Skeletal muscle satellite cell (primary cell): Measurements from ENCODE around the gene SLC52A3.
"Not testable (repeated sequence)": the region's sequence is repeated elsewhere in the genome, so short reads cannot be mapped to it uniquely, and the experiment has no call there.

Experiments used
- H3K27me3 ChIP-seq: 2 replicates; pipeline ENCODE4 v1.7.0; 2013; ENCODE audit warnings: low read length; ENCODE audit not compliant: control insufficient read depth, insufficient read depth
- H3K36me3 ChIP-seq: 2 replicates; pipeline ENCODE4 v1.7.0; 2013; ENCODE audit warnings: mild to moderate bottlenecking, control low read depth, low read length; ENCODE audit not compliant: insufficient read depth
- H3K4me1 ChIP-seq: 2 replicates; pipeline ENCODE4 v1.7.0; 2013; ENCODE audit warnings: low read length; ENCODE audit not compliant: control insufficient read depth, insufficient read depth
- H3K4me2 ChIP-seq: 2 replicates; pipeline ENCODE4 v1.7.0; 2013; ENCODE audit warnings: mild to moderate bottlenecking, low read length
- H3K4me3 ChIP-seq: 2 replicates; pipeline ENCODE4 v1.7.0; 2013; ENCODE audit warnings: low read length
- H3K9ac ChIP-seq: 2 replicates; pipeline ENCODE4 v1.7.0; 2013; ENCODE audit warnings: mild to moderate bottlenecking, low read depth, low read length, moderate library complexity
- H3K9me3 ChIP-seq: replicated peaks from 2 replicates; pipeline ENCODE4 v1.7.0; 2013; ENCODE audit warnings: mild to moderate bottlenecking, control low read depth, low read length

Gene SLC52A3

DNA sequence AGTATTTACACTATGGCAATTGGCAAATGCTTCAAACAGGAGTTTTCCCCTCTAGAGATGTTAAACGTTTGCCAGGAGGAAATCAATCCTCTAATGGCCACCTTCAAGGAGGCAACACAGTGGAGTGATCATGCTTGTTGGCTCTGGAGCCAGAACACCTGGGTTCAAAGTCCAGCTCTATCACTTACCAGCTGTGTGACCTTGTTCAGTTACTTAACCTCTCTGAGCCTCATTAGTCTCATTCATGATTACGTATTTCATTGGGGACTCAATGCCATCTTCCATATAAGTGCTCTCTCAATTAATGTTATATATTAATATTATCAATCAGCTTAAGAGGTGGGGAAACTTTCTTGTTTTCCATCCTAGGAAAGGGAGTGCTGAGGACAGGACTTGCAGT lies 26.1 kb downstream of the SLC52A3 start:
- Histone ChIP-seq H3K4me1 (no peaks in the 10 kb centered on the region), H3K36me3 (no peaks in the 10 kb centered on the region), H3K9ac (no peak overlapping the region), H3K27me3 (peaks cover 14% of the 10 kb centered on the region), H3K4me2 (no peak overlapping the region), H3K9me3 (no peaks in the 10 kb centered on the region), H3K4me3 (no peak overlapping the region)

- Histone ChIP-seq H3K4me1 (no peaks in the 10 kb centered on the region), H3K4me2 (no peak overlapping the region), H3K36me3 (no peaks in the 10 kb centered on the region), H3K27me3 (peaks cover 14% of the 10 kb centered on the region), H3K4me3 (no peak overlapping the region), H3K9me3 (no peaks in the 10 kb centered on the region), H3K9ac (no peak overlapping the region)
Measured at GRCh38 chr20:741620-742019, 26.7 kb downstream of the SLC52A3 start.

DNA sequence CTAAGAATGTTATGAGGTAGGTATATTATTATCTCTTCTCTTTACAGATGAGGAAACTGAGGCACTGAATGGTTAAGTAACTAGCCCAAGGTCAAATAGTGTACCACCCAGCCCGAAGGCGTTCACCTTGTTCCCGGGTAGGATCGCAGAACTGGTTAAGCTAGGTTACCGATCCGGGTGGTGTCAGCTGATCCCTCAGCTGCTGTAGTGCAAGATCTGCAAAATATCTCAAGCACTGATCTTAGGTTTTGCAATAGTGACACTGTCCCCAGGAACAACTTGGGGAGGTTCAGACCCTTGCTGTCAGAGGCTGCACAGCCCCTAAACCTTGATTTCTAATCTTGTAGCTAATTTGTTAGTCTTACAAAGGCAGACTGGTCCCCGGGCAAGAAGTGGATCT lies 28.1 kb downstream of the SLC52A3 start:
- Histone ChIP-seq H3K4me3 (no peak overlapping the region), H3K36me3 (no peaks in the 10 kb centered on the region), H3K4me2 (no peak overlapping the region), H3K4me1 (no peaks in the 10 kb centered on the region), H3K27me3 (peaks cover 14% of the 10 kb centered on the region), H3K9me3 (no peaks in the 10 kb centered on the region), H3K9ac (no peak overlapping the region)

- Histone ChIP-seq H3K4me2 (no peak overlapping the region), H3K9me3 (no peaks in the 10 kb centered on the region), H3K4me3 (no peak overlapping the region), H3K36me3 (no peaks in the 10 kb centered on the region), H3K27me3 (peaks cover 14% of the 10 kb centered on the region), H3K9ac (no peak overlapping the region), H3K4me1 (no peaks in the 10 kb centered on the region)
Measured at GRCh38 chr20:739736-740135, 28.6 kb downstream of the SLC52A3 start.

DNA sequence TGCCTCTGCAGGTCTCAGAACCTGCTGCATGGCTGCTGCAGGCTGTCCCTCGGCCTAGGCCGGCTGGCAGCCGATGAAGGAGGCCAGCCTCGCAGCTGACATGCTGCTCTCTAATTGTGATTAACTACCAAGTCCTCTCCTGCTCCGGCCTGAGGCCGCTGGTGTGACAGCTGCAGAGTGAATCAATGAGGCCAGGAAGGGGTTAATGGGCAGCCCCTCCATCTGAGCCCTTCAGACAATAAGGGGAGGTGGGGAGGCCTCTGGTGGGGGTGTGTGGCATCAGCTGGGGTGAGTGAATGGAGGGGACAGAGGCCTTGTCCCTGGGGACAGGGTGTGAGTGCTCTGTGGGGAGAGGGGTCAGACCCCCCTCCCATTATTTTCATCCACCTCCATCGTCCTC lies 34.4 kb downstream of the SLC52A3 start:
- peaks cover 30% of the 10 kb centered on the region for H3K27me3 ChIP-seq
- H3K4me3 ChIP-seq: no peak overlapping the region
- no peak overlapping the region for H3K9ac ChIP-seq
- H3K4me2 ChIP-seq: no peak overlapping the region
- no peaks in the 10 kb centered on the region for H3K9me3 ChIP-seq
- H3K36me3 ChIP-seq: no peaks in the 10 kb centered on the region
- H3K4me1 ChIP-seq: no peaks in the 10 kb centered on the region

- H3K27me3 ChIP-seq: peaks cover 38% of the 10 kb centered on the region
- no peak overlapping the region for H3K4me2 ChIP-seq
- H3K4me1 ChIP-seq: no peaks in the 10 kb centered on the region
- no peak overlapping the region for H3K4me3 ChIP-seq
- H3K36me3 ChIP-seq: no peaks in the 10 kb centered on the region
- H3K9me3 ChIP-seq: no peaks in the 10 kb centered on the region
- no peak overlapping the region for H3K9ac ChIP-seq
Measured at GRCh38 chr20:732727-733126, 35.6 kb downstream of the SLC52A3 start.

GRCh38 chr20:731891-732560 lies 36.3 kb downstream of the SLC52A3 start:
- Histone ChIP-seq H3K27me3 (peaks cover 40% of the 10 kb centered on the region), H3K4me3 (no peak overlapping the region), H3K9ac (no peak overlapping the region), H3K9me3 (no peaks in the 10 kb centered on the region), H3K36me3 (no peaks in the 10 kb centered on the region), H3K4me2 (no peak overlapping the region), H3K4me1 (no peaks in the 10 kb centered on the region)

DNA sequence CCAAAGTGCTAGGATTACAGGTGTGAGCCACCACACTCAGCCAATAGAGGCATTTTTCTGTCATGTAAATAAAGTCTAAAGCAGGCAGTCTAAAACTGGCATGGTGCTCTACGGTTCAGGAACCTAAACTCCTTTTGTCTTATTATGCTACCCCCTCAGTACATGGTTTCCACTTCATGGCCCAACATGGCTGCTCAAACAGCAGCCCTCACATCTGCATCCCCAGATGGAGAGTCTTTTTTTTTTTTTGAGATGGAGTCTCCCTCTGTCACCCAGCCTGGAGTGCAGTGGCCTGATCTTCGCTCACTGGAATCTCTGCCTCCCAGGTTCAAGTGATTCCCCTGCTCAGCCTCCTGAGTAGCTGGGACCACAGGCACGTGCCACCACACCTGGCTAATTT lies 38.3 kb downstream of the SLC52A3 start:
- Histone ChIP-seq H3K9ac (no peak overlapping the region), H3K4me1 (no peaks in the 10 kb centered on the region), H3K9me3 (no peaks in the 10 kb centered on the region), H3K36me3 (no peaks in the 10 kb centered on the region), H3K27me3 (peaks cover 57% of the 10 kb centered on the region), H3K4me2 (no peak overlapping the region), H3K4me3 (no peak overlapping the region)

GRCh38 chr20:728256-728944 lies 39.9 kb downstream of the SLC52A3 start:
- Histone ChIP-seq H3K9ac (no peak overlapping the region), H3K9me3 (no peaks in the 10 kb centered on the region), H3K36me3 (no peaks in the 10 kb centered on the region), H3K4me2 (peak overlapping the region; percentile 89), H3K27me3 (peaks cover 61% of the 10 kb centered on the region), H3K4me3 (peak overlapping the region; percentile 64), H3K4me1 (no peaks in the 10 kb centered on the region)

GRCh38 chr20:726160-726559 lies 42.1 kb downstream of the SLC52A3 start:
- no peaks in the 10 kb centered on the region for H3K36me3 ChIP-seq
- H3K27me3 ChIP-seq: peaks cover 67% of the 10 kb centered on the region
- no peaks in the 10 kb centered on the region for H3K9me3 ChIP-seq
- no peak overlapping the region for H3K4me2 ChIP-seq
- no peaks in the 10 kb centered on the region for H3K4me1 ChIP-seq
- no peak overlapping the region for H3K4me3 ChIP-seq
- no peak overlapping the region for H3K9ac ChIP-seq

DNA sequence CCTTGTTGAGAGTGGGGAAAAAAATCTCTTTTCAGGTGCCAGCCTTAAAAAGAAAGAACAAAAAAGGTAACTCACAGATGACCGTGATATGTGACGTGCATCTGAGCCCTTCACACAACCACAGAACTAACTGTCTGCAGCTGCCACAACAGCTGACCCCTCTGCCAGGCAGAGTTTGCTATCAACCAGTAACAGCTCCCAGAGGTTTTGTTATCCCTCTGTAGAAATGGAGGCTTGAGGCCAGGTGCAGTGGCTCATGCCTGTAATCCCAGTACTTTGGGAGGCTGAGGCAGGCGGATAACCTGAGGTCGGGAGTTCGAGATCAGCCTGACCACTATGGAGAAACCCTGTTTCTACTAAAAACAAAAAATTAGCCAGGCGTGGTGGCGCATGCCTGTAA lies 42.8 kb downstream of the SLC52A3 start:
- H3K4me1 ChIP-seq: no peaks in the 10 kb centered on the region
- no peak overlapping the region for H3K4me3 ChIP-seq
- no peak overlapping the region for H3K9ac ChIP-seq
- no peaks in the 10 kb centered on the region for H3K36me3 ChIP-seq
- H3K27me3 ChIP-seq: peaks cover 73% of the 10 kb centered on the region
- no peaks in the 10 kb centered on the region for H3K9me3 ChIP-seq
- H3K4me2 ChIP-seq: no peak overlapping the region

DNA sequence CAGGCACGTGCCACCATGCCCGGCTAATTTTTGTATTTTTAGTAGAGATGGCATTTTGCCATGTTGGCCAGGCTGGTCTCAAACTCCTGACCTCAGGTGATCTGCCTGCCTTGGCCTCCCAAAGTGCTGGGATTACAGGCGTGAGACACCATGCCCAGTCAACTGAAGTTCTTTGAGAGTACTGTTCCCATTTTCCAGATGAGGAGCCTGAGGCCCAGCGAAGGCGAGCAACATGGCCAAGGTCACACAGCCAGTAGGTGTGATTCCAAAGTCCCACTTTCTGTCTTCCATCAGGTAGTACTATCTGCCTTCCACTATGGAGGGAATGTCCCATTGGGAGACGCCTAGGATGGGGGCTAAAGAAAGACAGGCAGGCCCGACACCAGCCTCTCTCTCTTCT lies 43.5 kb downstream of the SLC52A3 start:
- not testable (repeated sequence) for H3K4me3 ChIP-seq, H3K36me3 ChIP-seq, H3K9ac ChIP-seq, H3K4me1 ChIP-seq, H3K9me3 ChIP-seq, H3K4me2 ChIP-seq
- H3K27me3 ChIP-seq: peaks cover 80% of the 10 kb centered on the region
